CD4-positive, CD25-positive, alpha-beta regulatory T cell (primary cell): ENCODE results near the gene SAP30BP. TPM values are rescaled to one million over a fixed set of nuclear protein-coding genes. Genes with fewer than 3 reads are reported as not detected.

Experiments used
- ATAC-seq, 2 donors: fragments of 150-1000 bp; cut with Tn5 transposase; one replicate each; pipeline ENCODE4 v1.10.0; 2021; ENCODE audit warnings: low read depth in 2 of 2, moderate number of reproducible peaks in 2 of 2, moderate library complexity in 1 of 2
- DNase-seq, 3 donors: peaks; one replicate each; pipeline versions ENCODE4 v3.0.0 to v3.0.0-alpha.2; 2012 to 2022; ENCODE audit warnings: mixed read lengths in 1 of 3
- H3K27ac ChIP-seq: one replicate; pipeline ENCODE4 v1.7.0; 2013; ENCODE audit warnings: mild to moderate bottlenecking, low read length; ENCODE audit not compliant: insufficient read depth, poor library complexity, severe bottlenecking
- H3K27me3 ChIP-seq: one replicate; pipeline ENCODE4 v1.7.0; 2013; ENCODE audit warnings: low read length; ENCODE audit not compliant: control insufficient read depth, insufficient read depth
- H3K36me3 ChIP-seq: one replicate; pipeline ENCODE4 v1.7.0; 2013; ENCODE audit warnings: mild to moderate bottlenecking, low read length, moderate library complexity; ENCODE audit not compliant: control insufficient read depth, insufficient read depth
- H3K4me1 ChIP-seq: 2 replicates; pipeline ENCODE4 v1.7.0; 2013; ENCODE audit warnings: mild to moderate bottlenecking, low read length; ENCODE audit not compliant: insufficient read depth, control insufficient read depth, poor library complexity, severe bottlenecking
- H3K4me3 ChIP-seq: one replicate; pipeline ENCODE4 v1.7.0; 2013; ENCODE audit warnings: low read depth, mild to moderate bottlenecking, low read length, moderate library complexity
- H3K9me3 ChIP-seq, 2 experiments: 1 replicate in 1 of 2; 2 replicates in 1 of 2; pipeline ENCODE4 v1.7.0; 2013; ENCODE audit warnings: low read length in 2 of 2, mild to moderate bottlenecking in 1 of 2, moderate library complexity in 1 of 2; ENCODE audit not compliant: control insufficient read depth in 2 of 2
- H3K27ac Mint-ChIP-seq, 3 donors: one replicate each; pipeline ENCODE4 v1.8.0; 2020 to 2022; ENCODE audit warnings: mild to moderate bottlenecking in 3 of 3, mixed read lengths in 3 of 3, moderate library complexity in 2 of 3
- H3K27me3 Mint-ChIP-seq: one replicate; pipeline ENCODE4 v1.8.0; 2022; ENCODE audit warnings: mild to moderate bottlenecking, mixed read lengths
- H3K36me3 Mint-ChIP-seq: one replicate; pipeline ENCODE4 v1.8.0; 2020; ENCODE audit warnings: mixed read lengths
- H3K4me1 Mint-ChIP-seq, 4 donors: one replicate each; pipeline ENCODE4 v1.8.0; 2020 to 2022; ENCODE audit warnings: mixed read lengths in 4 of 4, mild to moderate bottlenecking in 1 of 4
- H3K4me3 Mint-ChIP-seq, 4 donors: one replicate each; pipeline ENCODE4 v1.8.0; 2020 to 2022; ENCODE audit warnings: mild to moderate bottlenecking in 4 of 4, mixed read lengths in 4 of 4, moderate library complexity in 3 of 4
- H3K9me3 Mint-ChIP-seq, 7 donors: one replicate each; pipeline ENCODE4 v1.8.0; 2020 to 2022; ENCODE audit warnings: mixed read lengths in 7 of 7, mild to moderate bottlenecking in 3 of 7, moderate library complexity in 2 of 7
- polyA plus RNA-seq, 4 donors: library from polyadenylated mRNA; unstranded; fragments of 300-500 nt; fragmentation: Illumina TruSeq; gene quantifications; one replicate each; pipeline ENCODE4 v1.2.3, GENCODE V29; 2021
- total RNA-seq: library from RNA; stranded (reverse); gene quantifications from one replicate; pipeline ENCODE4 v1.2.3, GENCODE V29; 2022

The SAP30BP gene
- total and polyA plus RNA-seq, 5 donors from 2014 or later, result 79.3 to 253 (median 82.6) TPM

DNA sequence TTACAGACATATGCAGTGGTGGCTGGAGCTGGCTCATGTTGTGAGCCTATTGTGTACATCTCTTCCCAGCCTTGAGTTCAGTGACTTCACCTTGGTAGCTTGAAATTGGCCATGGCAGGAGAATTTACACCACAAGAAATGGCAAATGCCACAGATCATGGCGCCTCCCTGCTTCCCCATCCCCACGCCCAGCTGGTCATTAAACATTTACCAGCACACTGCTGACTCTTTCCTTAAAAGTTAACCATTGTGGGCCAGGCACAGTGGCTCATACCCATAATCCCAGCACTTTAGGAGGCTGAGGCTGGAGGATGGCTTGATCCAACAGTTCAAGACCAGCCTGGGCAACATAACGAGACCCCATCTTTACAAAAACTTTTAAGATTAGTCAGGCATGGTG is 31.5 kb downstream of the SAP30BP start:
- ATAC-seq (no peak), DNase-seq (no peak)
- Histone ChIP-seq H3K9me3 (no peaks in the 10 kb centered on the region), H3K4me1 (no peaks in the 10 kb centered on the region), H3K27me3 (no peaks in the 10 kb centered on the region), H3K27ac (no peak overlapping the region), H3K36me3 (peaks cover 88% of the 10 kb centered on the region), H3K4me3 (no peak overlapping the region)
- Mint-ChIP-seq H3K27ac (no peak overlapping the region), H3K9me3 (no peaks in the 10 kb centered on the region), H3K4me3 (no peak overlapping the region), H3K27me3 (no peaks in the 10 kb centered on the region), H3K36me3 (peaks cover 46% of the 10 kb centered on the region), H3K4me1 (peaks cover 0 to 3% (median 0%) of the 10 kb centered on the region in 4 donors)

DNA sequence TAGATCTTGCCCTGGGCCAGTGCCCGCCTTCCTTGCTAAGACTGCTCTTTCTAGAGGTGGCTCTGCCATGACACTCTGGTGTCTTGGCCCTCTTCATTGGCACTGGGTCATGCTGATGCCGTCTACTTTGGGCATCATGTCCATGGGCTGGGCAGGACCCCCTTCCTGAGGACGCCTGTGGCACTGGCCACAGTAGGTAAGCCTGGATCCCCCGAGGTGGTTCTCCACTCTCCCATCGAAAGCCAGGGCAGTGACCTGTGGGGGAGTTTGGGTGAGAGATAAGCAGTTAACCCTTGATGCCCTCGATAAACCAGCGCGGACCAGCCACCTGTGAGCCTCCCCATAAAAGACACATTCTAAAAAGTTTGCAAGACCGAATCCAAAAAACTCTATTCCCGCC is 34.1 kb downstream of the SAP30BP start:
- H3K36me3 Mint-ChIP-seq, result peaks cover 49% of the 10 kb centered on the region
- no peak for DNase-seq
- H3K27ac Mint-ChIP-seq, result no peak overlapping the region
- no peak overlapping the region for H3K4me3 Mint-ChIP-seq
- peaks cover 0 to 3% (median 0%) of the 10 kb centered on the region in 4 donors for H3K4me1 Mint-ChIP-seq
- no peak for ATAC-seq
- H3K4me3 ChIP-seq, result no peak overlapping the region
- H3K9me3 ChIP-seq, result no peaks in the 10 kb centered on the region
- peaks cover 90% of the 10 kb centered on the region for H3K36me3 ChIP-seq
- no peaks in the 10 kb centered on the region for H3K9me3 Mint-ChIP-seq
- H3K27me3 Mint-ChIP-seq, result no peaks in the 10 kb centered on the region
- H3K27ac ChIP-seq, result no peak overlapping the region
- H3K4me1 ChIP-seq, result no peaks in the 10 kb centered on the region
- no peaks in the 10 kb centered on the region for H3K27me3 ChIP-seq

DNA sequence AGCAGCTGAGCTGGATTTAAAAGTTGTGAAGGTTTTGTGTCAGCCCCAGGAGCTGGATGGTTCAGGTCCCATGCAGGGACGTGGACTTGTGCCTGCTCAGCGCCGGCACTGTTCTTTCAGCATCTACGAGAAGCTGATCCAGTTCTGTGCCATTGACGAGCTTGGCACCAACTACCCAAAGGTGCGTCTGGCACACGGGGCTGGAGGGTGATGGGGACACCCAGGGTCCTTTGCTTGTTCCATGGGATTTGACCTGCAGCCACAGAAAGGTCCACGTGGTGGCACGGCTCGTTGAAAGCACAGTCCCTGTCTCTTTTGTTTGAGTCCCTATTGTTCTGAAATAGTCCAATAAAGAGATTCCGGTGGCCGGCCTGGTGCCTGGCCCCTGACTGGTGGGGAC is 36.1 kb downstream of the SAP30BP start:
- no peaks in the 10 kb centered on the region for H3K4me1 Mint-ChIP-seq
- ATAC-seq, result no peak
- no peaks in the 10 kb centered on the region for H3K27me3 ChIP-seq

DNA sequence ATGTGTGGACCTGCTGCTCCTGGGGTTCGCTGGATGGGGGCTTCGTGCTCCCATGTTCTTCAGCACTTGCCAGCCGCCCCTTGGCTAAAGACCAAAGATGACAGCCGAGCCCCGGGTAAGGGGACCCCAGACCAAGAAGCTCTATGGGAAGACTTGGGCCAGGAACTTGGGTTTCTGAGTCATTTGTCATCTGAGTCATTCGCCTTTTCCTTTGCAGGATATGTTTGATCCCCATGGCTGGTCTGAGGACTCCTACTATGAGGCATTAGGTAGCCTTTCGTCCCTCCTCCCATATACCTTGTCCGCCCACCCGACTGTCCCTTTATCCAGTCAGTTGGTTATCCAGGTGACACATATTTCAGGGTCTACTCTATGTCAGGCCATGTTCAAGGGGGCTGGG is 36.5 kb downstream of the SAP30BP start:
- Mint-ChIP-seq H3K36me3 (peaks cover 53% of the 10 kb centered on the region), H3K9me3 (no peaks in the 10 kb centered on the region), H3K27ac (no peak overlapping the region), H3K4me3 (no peak overlapping the region), H3K4me1 (no peaks in the 10 kb centered on the region), H3K27me3 (no peaks in the 10 kb centered on the region)
- H3K4me1 ChIP-seq, result no peaks in the 10 kb centered on the region
- H3K36me3 ChIP-seq, result peaks cover 93% of the 10 kb centered on the region
- ATAC-seq, result no peak
- no peak overlapping the region for H3K4me3 ChIP-seq
- no peak overlapping the region for H3K27ac ChIP-seq
- H3K27me3 ChIP-seq, result no peaks in the 10 kb centered on the region
- DNase-seq, result no peak
- no peaks in the 10 kb centered on the region for H3K9me3 ChIP-seq

More for the DNA sequence above, 36.1 kb downstream of the SAP30BP start:
- Mint-ChIP-seq H3K36me3 (peaks cover 50% of the 10 kb centered on the region), H3K27me3 (no peaks in the 10 kb centered on the region), H3K27ac (no peak overlapping the region), H3K4me3 (no peak overlapping the region), H3K9me3 (no peaks in the 10 kb centered on the region)
- DNase-seq, result no peak
- Histone ChIP-seq H3K4me1 (no peaks in the 10 kb centered on the region), H3K9me3 (no peaks in the 10 kb centered on the region), H3K27ac (no peak overlapping the region), H3K36me3 (peaks cover 94% of the 10 kb centered on the region), H3K4me3 (no peak overlapping the region)

DNA sequence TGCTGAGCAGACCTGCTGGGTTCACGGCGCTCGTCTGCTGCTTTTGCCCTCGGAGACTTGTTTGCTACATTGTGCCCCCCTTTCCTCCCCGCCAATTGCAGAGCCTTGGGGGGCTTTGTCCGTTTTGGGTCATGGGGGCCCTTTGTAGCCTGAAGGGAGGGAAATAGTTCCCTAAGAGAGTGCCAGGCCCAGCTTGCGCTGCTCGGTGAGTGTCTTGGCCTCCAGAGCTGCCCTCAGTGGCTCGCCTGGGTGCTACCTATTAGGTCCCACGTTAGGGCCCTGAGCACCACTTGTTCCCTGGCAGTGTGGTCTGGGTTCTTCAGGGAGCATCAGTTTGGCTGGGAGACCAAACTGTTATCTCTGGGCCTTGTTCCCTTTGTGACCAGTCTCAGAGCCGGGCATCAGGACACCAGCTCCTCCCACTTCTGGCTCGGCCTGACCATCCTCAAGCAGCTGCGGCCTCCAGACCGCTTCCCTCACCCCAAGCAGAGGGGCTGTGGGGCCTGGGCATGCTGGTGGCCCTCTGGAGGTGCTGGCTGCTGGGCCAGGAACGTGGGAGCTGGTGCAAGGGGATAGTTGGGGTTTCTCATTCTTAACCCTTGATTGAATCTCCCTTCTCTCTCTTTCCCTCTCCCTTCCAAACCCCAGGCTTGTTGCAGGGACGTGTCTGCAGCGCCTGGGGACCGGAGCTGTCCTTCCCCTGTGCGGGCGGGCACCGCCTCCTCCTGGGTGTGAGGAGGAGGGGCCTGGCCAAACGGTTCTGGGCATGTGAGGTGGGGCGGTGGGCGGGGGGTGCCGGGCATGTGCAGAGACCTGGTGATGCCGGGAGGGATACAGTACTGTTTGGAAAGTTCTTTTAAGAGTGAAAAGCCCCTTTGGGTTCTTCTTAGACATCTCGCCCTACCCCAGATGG is 38.1 kb downstream of the SAP30BP start:
- Histone ChIP-seq H3K27me3 (no peaks in the 10 kb centered on the region), H3K9me3 (no peaks in the 10 kb centered on the region), H3K4me1 (no peaks in the 10 kb centered on the region), H3K4me3 (no peak overlapping the region), H3K27ac (no peak overlapping the region), H3K36me3 (peaks cover 78% of the 10 kb centered on the region)
- Mint-ChIP-seq H3K9me3 (no peaks in the 10 kb centered on the region), H3K27ac (no peak overlapping the region), H3K36me3 (peaks cover 48% of the 10 kb centered on the region), H3K4me1 (no peaks in the 10 kb centered on the region), H3K27me3 (peaks cover 4% of the 10 kb centered on the region), H3K4me3 (no peak overlapping the region)
- no peak for ATAC-seq
- DNase-seq, result no peak

DNA sequence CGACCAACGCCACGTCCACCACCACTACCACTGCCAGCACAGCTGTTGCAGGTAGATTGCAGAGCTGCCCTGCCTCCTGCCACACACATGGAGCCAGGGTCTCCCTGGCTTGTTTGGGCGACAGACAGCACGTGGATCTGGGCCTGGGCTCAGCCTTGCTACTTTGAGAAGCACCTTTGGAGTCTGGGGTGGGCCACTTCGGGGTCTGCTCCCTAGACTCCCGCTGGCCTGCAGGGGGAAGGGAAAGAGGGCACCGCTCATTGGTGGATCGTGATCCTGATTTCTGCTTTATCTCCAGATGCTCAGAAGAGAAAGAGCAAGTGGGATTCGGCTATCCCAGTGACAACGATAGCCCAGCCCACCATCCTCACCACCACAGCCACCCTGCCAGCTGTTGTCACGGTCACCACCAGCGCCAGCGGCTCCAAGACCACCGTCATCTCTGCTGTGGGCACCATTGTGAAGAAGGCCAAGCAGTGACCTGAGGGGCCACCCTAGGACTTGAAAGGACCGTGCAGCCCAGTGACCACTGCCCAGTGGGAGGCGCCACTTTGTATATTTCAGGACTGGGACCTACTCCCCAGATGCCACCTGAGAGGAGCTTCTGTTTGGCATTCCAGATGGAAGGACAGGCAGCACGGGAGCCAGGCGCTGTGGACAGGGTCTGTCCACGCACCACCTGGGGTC is 39.0 kb downstream of the SAP30BP start:
- DNase-seq (no peak), ATAC-seq (no peak)
- H3K27ac Mint-ChIP-seq, result no peak overlapping the region
- H3K4me1 Mint-ChIP-seq, result no peaks in the 10 kb centered on the region
- H3K4me1 ChIP-seq, result no peaks in the 10 kb centered on the region
- H3K9me3 ChIP-seq, result no peaks in the 10 kb centered on the region
- peaks cover 39% of the 10 kb centered on the region for H3K36me3 Mint-ChIP-seq
- H3K36me3 ChIP-seq, result peaks cover 69% of the 10 kb centered on the region
- H3K27me3 Mint-ChIP-seq, result peaks cover 5% of the 10 kb centered on the region
- H3K9me3 Mint-ChIP-seq, result no peaks in the 10 kb centered on the region
- H3K27me3 ChIP-seq, result no peaks in the 10 kb centered on the region
- no peak overlapping the region for H3K4me3 ChIP-seq
- no peak overlapping the region for H3K4me3 Mint-ChIP-seq
- no peak overlapping the region for H3K27ac ChIP-seq

DNA sequence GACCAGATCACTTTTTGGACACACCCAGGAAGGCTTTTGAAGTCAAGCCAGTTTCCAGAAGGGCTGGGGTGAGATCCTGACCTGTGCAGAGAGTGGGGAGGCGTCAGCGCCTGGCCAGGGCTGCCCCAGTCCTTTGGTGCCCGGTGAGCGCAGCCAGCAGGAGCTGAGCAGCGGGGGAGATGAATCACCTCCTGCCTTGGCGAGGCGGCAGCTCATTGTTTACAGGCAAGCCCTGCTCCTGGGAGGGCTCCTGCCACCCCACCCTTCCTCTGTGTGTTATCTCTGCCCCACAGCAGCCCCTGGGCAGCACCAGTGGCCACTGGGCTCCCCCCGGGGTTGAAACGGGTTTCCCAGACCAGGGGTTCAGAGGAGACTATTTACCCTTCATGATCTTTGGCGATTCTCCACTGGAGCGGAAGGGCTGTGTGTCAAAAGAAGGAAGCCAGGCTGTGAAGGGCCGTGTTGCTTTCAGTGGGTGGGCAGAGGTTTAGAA is 40.0 kb downstream of the SAP30BP start:
- Mint-ChIP-seq H3K4me3 (peak overlapping the region in 1 of 4 donors; percentile 38), H3K36me3 (peaks cover 32% of the 10 kb centered on the region), H3K27ac (no peak overlapping the region), H3K27me3 (peaks cover 5% of the 10 kb centered on the region), H3K9me3 (no peaks in the 10 kb centered on the region), H3K4me1 (no peaks in the 10 kb centered on the region)
- Histone ChIP-seq H3K27ac (no peak overlapping the region), H3K36me3 (peaks cover 59% of the 10 kb centered on the region), H3K9me3 (no peaks in the 10 kb centered on the region), H3K4me1 (no peaks in the 10 kb centered on the region), H3K27me3 (no peaks in the 10 kb centered on the region), H3K4me3 (no peak overlapping the region)
- DNase-seq (no peak), ATAC-seq (no peak)
